ENCODE measurements around the gene SPEG.

GRCh38 chr2:219539926-219540678 lies 105.5 kb downstream of the SPEG start:
- TF ChIP-seq POLR2A (IDR thresholded peaks at IDR 0.05) (no peak), CTCF (IDR thresholded peaks at IDR 0.05) (no peak)
